ENCODE measurements around the gene RADIL. TPM values are rescaled to one million over a fixed set of nuclear protein-coding genes. Genes with fewer than 3 reads are reported as not detected.

The RADIL gene
- total and polyA plus RNA-seq, 9 of the 15 experiments (the other 6 are each of a cell fraction or from before 2014, with no cell fraction given): 0.06 to 8.1 (median 1.9) TPM; not detected in 1

- TF ChIP-seq ELF2 (CRISPR knock-in tag; IDR thresholded peaks at IDR 0.05) (no peak), FOXM1 (IDR thresholded peaks at IDR 0.05; ENCODE audit: low read depth) (no peak), FOXM1 (CRISPR knock-in tag; IDR thresholded peaks at IDR 0.05; ENCODE audit: low read depth) (no peak), MBD2 (IDR thresholded peaks at IDR 0.05; ENCODE audit: borderline replicate concordance, low read depth) (no peak), ZNF316 (IDR thresholded peaks at IDR 0.05) (no peak), ZNF224 (CRISPR knock-in tag; IDR thresholded peaks at IDR 0.05) (no peak), TSHZ1 (CRISPR knock-in tag; IDR thresholded peaks at IDR 0.05) (no peak), BRD9 (IDR thresholded peaks at IDR 0.05; ENCODE audit: low read depth, partially characterized antibody) (no peak), SMARCB1 (IDR thresholded peaks at IDR 0.05; ENCODE audit: insufficient read length, low read depth) (no peak), CREBBP (IDR thresholded peaks at IDR 0.05; ENCODE audit: low read depth, low read length) (no peak), ETV6 (IDR thresholded peaks at IDR 0.05; ENCODE audit: borderline replicate concordance in 1 of 2, low read depth in 2 of 2, low read length in 1 of 2) (no peak), ETV6 (CRISPR knock-in tag; IDR thresholded peaks at IDR 0.05; ENCODE audit: borderline replicate concordance) (no peak), FIP1L1 (IDR thresholded peaks at IDR 0.05; ENCODE audit: low read depth, low read length, poor library complexity, severe bottlenecking) (no peak), ZNF75A (CRISPR knock-in tag; IDR thresholded peaks at IDR 0.05) (no peak), ZBTB12 (CRISPR knock-in tag; IDR thresholded peaks at IDR 0.05) (no peak), NCOA6 (IDR thresholded peaks at IDR 0.05) (no peak), ZNF212 (CRISPR knock-in tag; IDR thresholded peaks at IDR 0.05) (no peak), KDM5B (IDR thresholded peaks at IDR 0.05; ENCODE audit: insufficient replicate concordance, low read depth, low read length) (peak; percentile 54), EGR1 (conservative IDR thresholded peaks at IDR 0.05) (peak; percentile 22), ADNP (tag; IDR thresholded peaks at IDR 0.05) (no peak), ZFP1 (CRISPR knock-in tag; IDR thresholded peaks at IDR 0.05) (no peak), PHF21A (IDR thresholded peaks at IDR 0.05; ENCODE audit: borderline replicate concordance, low read depth) (no peak), E2F4 (CRISPR knock-in tag; IDR thresholded peaks at IDR 0.05; ENCODE audit: low read depth) (no peak), GTF2F1 (IDR thresholded peaks at IDR 0.05; ENCODE audit: low read depth, low read length) (no peak)
Observed at GRCh38 chr7:4883372-4884144, at the start of gene RADIL (continued).
